Cardiac muscle cell (in vitro differentiated cells and primary cell): Measurements from ENCODE around the gene MANEA. TPM values are rescaled to one million over a fixed set of nuclear protein-coding genes. Genes with fewer than 3 reads are reported as not detected.

Experiments
- DNase-seq, 2 donors: peaks; one replicate each; pipeline versions ENCODE4 v3.0.0 to v3.0.0-alpha.2; 2010 to 2017; ENCODE audit warnings: low read depth in 1 of 2, low spot score in 1 of 2
- H3K27ac ChIP-seq: fragments of 200-600 bp; sonication (generic); 2 replicates; pipeline ENCODE4 v1.5.1; 2016
- H3K27me3 ChIP-seq: fragments of 200-600 bp; sonication (generic); 2 replicates; pipeline ENCODE4 v1.6.0; 2016; ENCODE audit warnings: control low read depth
- H3K36me3 ChIP-seq: fragments of 200-600 bp; sonication (generic); 2 replicates; pipeline ENCODE4 v1.5.1; 2016; ENCODE audit warnings: control low read depth
- H3K4me1 ChIP-seq: fragments of 200-600 bp; sonication (generic); 2 replicates; pipeline ENCODE4 v1.8.1; 2017; ENCODE audit warnings: low read depth, mild to moderate bottlenecking, mixed run types
- H3K4me3 ChIP-seq: fragments of 200-600 bp; sonication (generic); 2 replicates; pipeline ENCODE4 v1.5.1; 2016; ENCODE audit warnings: mild to moderate bottlenecking
- H3K9me3 ChIP-seq: fragments of 200-600 bp; sonication (generic); 2 replicates; pipeline ENCODE4 v1.5.1; 2017; ENCODE audit warnings: low read depth, mild to moderate bottlenecking, control low read depth
- polyA plus RNA-seq: library from polyadenylated mRNA; unstranded; fragments of >200 nt; fragmentation: Nextera tagmentation; extraction: Ambion mirVana; gene quantifications from 2 replicates; pipeline ENCODE4 v1.2.1, GENCODE V29; 2016
- total RNA-seq: library from RNA; depleted of rRNA; stranded (reverse); fragments of >200 nt; gene quantifications from 2 replicates; pipeline ENCODE4 v1.2.3, GENCODE V29; 2016
- TF ChIP-seq, protein P1 (sequence below): IDR thresholded peaks from 2 replicates; pipeline ENCODE4 v1.5.1; 2012; ENCODE audit warnings: low read depth, mild to moderate bottlenecking, low read length

MANEA gene
- total and polyA plus RNA-seq, 2 experiments from 2014 or later, result 7.3 to 8.8 TPM

DNA sequence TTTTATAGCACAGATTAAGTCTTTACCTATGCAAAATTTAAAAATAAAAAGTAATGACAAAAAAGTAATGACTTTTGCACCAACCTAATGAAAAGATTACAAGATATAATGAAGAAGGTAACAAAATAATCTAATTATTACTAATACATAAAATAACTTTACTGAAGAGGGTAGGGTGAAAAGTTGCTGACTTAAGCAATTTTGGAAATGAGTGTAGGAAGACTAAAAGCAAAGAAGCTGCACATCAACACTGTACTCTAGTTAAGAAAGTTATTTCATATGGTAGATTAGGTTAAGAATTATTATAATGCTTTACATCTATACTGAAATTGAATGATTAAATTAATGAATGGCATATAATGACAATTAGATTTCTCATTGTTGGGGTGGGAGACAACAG, 76.8 kb downstream of the MANEA start:
- H3K9me3 ChIP-seq, result no peaks in the 10 kb centered on the region
- TF ChIP-seq, protein P1, sequence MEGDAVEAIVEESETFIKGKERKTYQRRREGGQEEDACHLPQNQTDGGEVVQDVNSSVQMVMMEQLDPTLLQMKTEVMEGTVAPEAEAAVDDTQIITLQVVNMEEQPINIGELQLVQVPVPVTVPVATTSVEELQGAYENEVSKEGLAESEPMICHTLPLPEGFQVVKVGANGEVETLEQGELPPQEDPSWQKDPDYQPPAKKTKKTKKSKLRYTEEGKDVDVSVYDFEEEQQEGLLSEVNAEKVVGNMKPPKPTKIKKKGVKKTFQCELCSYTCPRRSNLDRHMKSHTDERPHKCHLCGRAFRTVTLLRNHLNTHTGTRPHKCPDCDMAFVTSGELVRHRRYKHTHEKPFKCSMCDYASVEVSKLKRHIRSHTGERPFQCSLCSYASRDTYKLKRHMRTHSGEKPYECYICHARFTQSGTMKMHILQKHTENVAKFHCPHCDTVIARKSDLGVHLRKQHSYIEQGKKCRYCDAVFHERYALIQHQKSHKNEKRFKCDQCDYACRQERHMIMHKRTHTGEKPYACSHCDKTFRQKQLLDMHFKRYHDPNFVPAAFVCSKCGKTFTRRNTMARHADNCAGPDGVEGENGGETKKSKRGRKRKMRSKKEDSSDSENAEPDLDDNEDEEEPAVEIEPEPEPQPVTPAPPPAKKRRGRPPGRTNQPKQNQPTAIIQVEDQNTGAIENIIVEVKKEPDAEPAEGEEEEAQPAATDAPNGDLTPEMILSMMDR, result no peak
- H3K4me1 ChIP-seq, result no peaks in the 10 kb centered on the region
- no peak overlapping the region for H3K27ac ChIP-seq
- H3K4me3 ChIP-seq, result no peak overlapping the region
- DNase-seq, result no peak
- no peaks in the 10 kb centered on the region for H3K36me3 ChIP-seq
- H3K27me3 ChIP-seq, result no peaks in the 10 kb centered on the region

DNA sequence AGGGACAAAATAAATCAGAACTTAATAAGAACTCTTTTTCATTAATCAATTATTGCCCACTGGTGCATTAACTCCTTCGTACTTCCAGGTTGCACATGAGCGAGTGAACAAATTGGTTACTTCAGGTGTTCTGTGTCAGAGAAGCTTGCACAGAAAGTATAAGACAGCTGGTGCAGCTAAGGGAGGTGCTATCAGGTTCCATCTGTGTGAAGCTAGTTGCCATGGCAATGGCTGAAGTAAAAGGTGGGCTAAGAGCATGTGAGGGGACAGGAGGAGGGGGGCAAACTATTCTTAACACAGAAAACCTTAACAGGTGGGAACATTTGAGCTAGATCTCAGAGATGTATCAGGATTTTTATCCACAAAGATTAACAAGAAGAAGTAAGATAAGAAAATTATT, 81.6 kb downstream of the MANEA start:
- TF ChIP-seq, protein P1, result no peak
- no peak for DNase-seq
- Histone ChIP-seq H3K4me1 (no peaks in the 10 kb centered on the region), H3K9me3 (no peaks in the 10 kb centered on the region), H3K4me3 (no peak overlapping the region), H3K27ac (no peak overlapping the region), H3K27me3 (no peaks in the 10 kb centered on the region), H3K36me3 (no peaks in the 10 kb centered on the region)
